ENCODE measurements around the gene CUL9. TPM values are rescaled to one million over a fixed set of nuclear protein-coding genes. Genes with fewer than 3 reads are reported as not detected.

CUL9 gene
- total and polyA plus RNA-seq, 2 donors from 2014 or later: 34.7 to 47.3 TPM

DNA sequence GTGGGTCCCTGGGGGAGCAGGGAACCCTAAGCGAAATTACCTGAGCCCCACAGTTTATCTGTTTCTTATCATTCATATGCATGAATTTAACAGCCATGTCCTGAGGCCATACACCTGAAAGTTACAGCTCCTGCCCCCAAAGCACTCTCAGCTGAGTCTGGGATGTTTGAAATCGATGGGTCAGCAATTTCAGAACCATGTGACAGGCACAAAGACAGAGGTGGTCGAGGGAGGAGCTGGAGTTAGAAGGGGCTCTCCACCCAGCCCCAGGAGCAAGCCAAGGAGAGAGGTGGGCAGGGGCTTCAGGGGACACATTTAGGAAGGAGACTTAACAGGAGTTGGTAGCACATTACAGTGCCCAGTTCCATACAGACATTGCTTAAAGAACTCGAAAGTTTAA, 76.2 kb downstream of the CUL9 start:
- DNase-seq (peak in 1 of 5 donors; percentile 8), FAIRE-seq (no peak)
- no peaks in the 10 kb centered on the region for H3K27me3 ChIP-seq (ENCODE audit: control insufficient read depth, insufficient read depth, low read length)
- H3K4me3 ChIP-seq (ENCODE audit: low read length in 3 of 3): no peak overlapping the region
- no peaks in the 10 kb centered on the region for H3K36me3 ChIP-seq (ENCODE audit: control insufficient read depth in 2 of 3, insufficient read depth in 3 of 3, low read length in 3 of 3)
- TF ChIP-seq, protein P1, sequence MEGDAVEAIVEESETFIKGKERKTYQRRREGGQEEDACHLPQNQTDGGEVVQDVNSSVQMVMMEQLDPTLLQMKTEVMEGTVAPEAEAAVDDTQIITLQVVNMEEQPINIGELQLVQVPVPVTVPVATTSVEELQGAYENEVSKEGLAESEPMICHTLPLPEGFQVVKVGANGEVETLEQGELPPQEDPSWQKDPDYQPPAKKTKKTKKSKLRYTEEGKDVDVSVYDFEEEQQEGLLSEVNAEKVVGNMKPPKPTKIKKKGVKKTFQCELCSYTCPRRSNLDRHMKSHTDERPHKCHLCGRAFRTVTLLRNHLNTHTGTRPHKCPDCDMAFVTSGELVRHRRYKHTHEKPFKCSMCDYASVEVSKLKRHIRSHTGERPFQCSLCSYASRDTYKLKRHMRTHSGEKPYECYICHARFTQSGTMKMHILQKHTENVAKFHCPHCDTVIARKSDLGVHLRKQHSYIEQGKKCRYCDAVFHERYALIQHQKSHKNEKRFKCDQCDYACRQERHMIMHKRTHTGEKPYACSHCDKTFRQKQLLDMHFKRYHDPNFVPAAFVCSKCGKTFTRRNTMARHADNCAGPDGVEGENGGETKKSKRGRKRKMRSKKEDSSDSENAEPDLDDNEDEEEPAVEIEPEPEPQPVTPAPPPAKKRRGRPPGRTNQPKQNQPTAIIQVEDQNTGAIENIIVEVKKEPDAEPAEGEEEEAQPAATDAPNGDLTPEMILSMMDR (IDR thresholded peaks at IDR 0.05; ENCODE audit: borderline replicate concordance, extremely low read depth, insufficient read depth): no peak
- H3K27ac ChIP-seq (ENCODE audit: low read depth in 2 of 2, low read length in 2 of 2): no peak overlapping the region
- intact Hi-C loops (cut with DNase I): no loop called here
- H3K9ac ChIP-seq (ENCODE audit: low read length in 3 of 3): no peak overlapping the region
- no peaks in the 10 kb centered on the region for H3K4me1 ChIP-seq (ENCODE audit: control insufficient read depth in 2 of 3, insufficient read depth in 2 of 3, low read depth in 1 of 3, low read length in 3 of 3)
- H3K9me3 ChIP-seq (ENCODE audit: control insufficient read depth in 2 of 3, insufficient read depth in 1 of 3, low read length in 3 of 3): no peaks in the 10 kb centered on the region

DNA sequence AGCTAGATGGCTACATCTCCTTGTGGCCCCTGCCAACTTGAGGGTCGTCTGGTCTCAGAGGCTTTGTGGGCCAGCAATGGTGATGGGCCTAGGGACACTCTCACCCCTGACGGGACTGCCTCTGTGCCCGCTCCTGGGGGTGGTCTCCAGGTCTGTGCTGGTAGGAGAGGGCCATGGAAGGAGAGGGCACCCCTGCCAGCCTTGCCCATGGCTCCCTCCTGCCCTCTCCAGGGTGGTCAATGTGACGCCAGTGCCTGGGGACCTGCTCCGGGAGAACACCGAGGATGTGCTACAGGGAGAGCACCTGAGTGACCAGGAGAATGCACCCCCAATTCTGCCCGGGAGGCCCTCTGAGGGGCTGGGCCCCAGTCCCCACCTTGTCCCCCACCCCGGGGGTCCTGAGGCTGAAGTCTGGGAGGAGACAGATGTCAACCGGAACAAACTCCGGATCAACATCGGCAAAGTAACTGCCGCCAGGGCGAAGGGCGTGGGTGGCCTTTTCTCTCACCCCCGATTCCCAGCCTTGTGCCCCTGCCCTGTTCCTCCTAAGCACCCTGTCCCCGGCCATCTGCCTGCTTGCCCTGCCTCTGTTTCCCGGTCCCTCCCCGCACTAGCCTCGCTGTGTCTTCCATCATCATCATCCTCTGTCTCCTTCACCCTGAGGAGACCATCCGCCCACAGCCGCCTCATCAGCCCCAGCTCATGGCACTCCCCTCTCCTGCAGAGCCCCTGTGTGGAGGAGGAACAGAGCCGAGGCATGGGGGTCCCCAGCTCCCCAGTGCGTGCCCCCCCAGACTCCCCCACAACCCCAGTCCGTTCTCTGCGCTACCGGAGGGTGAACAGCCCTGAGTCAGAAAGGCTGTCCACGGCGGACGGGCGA, 77.1 kb downstream of the CUL9 start:
- DNase-seq (peak in 1 of 5 donors; percentile 58), FAIRE-seq (no peak)
- no peaks in the 10 kb centered on the region for H3K36me3 ChIP-seq (ENCODE audit: control insufficient read depth in 2 of 3, insufficient read depth in 3 of 3, low read length in 3 of 3)
- intact Hi-C loops (cut with DNase I): no loop called here
- H3K9ac ChIP-seq (ENCODE audit: low read length in 3 of 3): no peak overlapping the region
- H3K9me3 ChIP-seq (ENCODE audit: control insufficient read depth in 2 of 3, insufficient read depth in 1 of 3, low read length in 3 of 3): no peaks in the 10 kb centered on the region
- H3K27ac ChIP-seq (ENCODE audit: low read depth in 2 of 2, low read length in 2 of 2): no peak overlapping the region
- TF ChIP-seq, protein P1 (IDR thresholded peaks at IDR 0.05; ENCODE audit: borderline replicate concordance, extremely low read depth, insufficient read depth): no peak
- H3K27me3 ChIP-seq (ENCODE audit: control insufficient read depth, insufficient read depth, low read length): no peaks in the 10 kb centered on the region
- H3K4me3 ChIP-seq (ENCODE audit: low read length in 3 of 3): no peak overlapping the region
- no peaks in the 10 kb centered on the region for H3K4me1 ChIP-seq (ENCODE audit: control insufficient read depth in 2 of 3, insufficient read depth in 2 of 3, low read depth in 1 of 3, low read length in 3 of 3)

DNA sequence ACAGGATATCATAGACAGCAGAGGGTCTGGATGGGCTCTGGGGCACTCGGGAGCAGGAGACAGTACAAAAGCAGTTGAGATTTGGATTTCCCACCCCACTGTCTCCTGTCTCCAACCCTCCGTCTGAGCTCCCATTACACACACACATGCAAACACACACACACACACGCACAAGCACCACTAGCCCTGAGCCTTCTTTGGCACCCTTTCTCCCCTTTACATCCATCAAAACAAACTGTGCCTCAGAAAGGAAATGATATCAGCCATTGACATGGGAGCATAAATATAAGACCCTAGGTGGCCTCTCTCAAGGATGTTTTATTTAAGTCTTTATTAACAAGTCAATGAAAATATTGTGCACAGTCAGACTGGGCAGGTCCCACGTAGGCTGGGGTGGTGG, 78.8 kb downstream of the CUL9 start:
- intact Hi-C loops (cut with DNase I): loop anchor here (10.0 kb wide), 1 partner anchor 74 kb away; no protein-coding TSS in a partner anchor
- H3K9me3 ChIP-seq (ENCODE audit: control insufficient read depth in 2 of 3, insufficient read depth in 1 of 3, low read length in 3 of 3): no peaks in the 10 kb centered on the region
- H3K9ac ChIP-seq (ENCODE audit: low read length in 3 of 3): no peak overlapping the region
- H3K27me3 ChIP-seq (ENCODE audit: control insufficient read depth, insufficient read depth, low read length): no peaks in the 10 kb centered on the region
- TF ChIP-seq, protein P1 (IDR thresholded peaks at IDR 0.05; ENCODE audit: borderline replicate concordance, extremely low read depth, insufficient read depth): no peak
- H3K4me3 ChIP-seq (ENCODE audit: low read length in 3 of 3): no peak overlapping the region
- no peak for FAIRE-seq
- H3K4me1 ChIP-seq (ENCODE audit: control insufficient read depth in 2 of 3, insufficient read depth in 2 of 3, low read depth in 1 of 3, low read length in 3 of 3): no peaks in the 10 kb centered on the region
- H3K36me3 ChIP-seq (ENCODE audit: control insufficient read depth in 2 of 3, insufficient read depth in 3 of 3, low read length in 3 of 3): no peaks in the 10 kb centered on the region
- DNase-seq: no peak
- no peak overlapping the region for H3K27ac ChIP-seq (ENCODE audit: low read depth in 2 of 2, low read length in 2 of 2)

Data from kidney (tissue), 14 donors.